LNCaP clone FGC (cell line): Measurements from ENCODE around the gene CCNB1IP1.

Source experiments
- DNase-seq: peaks from one replicate; pipeline ENCODE4 v3.0.0-alpha.2; 2011; ENCODE audit warnings: low read depth
- H3K4me3 ChIP-seq: 2 replicates; pipeline ENCODE4 v1.5.1; 2011; ENCODE audit warnings: mild to moderate bottlenecking, low read depth, low read length, control low read depth
- CTCF ChIP-seq: IDR thresholded peaks from 2 replicates; pipeline ENCODE4 v1.5.1; 2012; ENCODE audit warnings: mild to moderate bottlenecking; ENCODE audit not compliant: control insufficient read depth, insufficient read depth; ENCODE audit errors: extremely low read depth

The CCNB1IP1 gene

GRCh38 chr14:20334017-20334416 is 938 bp upstream of the CCNB1IP1 start:
- H3K4me3 ChIP-seq = no peak overlapping the region
- no peak for DNase-seq
- TF ChIP-seq CTCF = no peak

DNA sequence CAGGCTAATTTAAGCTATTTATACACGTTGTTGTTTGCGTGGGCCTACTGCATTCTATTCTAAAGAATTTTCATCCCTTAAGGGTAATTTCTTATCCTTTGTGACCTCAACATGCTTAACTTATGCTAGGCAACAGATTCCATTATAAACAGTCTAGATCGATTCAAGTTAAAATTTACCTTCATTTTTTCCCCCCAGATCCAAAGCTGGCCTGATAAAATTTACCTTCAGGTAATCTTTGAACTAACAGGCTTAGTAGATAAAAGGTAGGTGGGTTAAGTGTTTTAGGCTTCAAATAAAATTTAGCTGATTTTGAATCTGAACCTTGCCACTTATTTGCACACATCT is 389 bp upstream of the CCNB1IP1 start:
- no peak for DNase-seq
- H3K4me3 ChIP-seq = peak overlapping the region; percentile 83

DNA sequence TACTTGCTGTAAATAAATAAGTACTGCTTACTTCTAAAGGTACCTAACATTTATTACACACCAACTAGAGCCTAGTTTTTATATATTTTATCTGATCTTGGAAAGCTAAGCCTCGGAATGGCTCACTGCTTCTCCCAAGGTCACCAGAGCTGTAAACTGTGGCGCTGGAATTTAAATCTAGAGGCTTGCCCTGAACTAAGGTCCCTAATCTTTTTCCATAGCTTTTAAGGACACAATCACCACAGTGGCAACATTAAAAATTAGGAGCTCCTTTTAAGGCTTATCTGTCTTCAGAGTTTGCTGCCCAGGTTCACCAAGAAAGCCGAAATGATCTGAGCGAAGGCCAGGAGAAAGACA is 670 bp downstream of the CCNB1IP1 start:
- no peak for TF ChIP-seq CTCF
- peak; percentile 22 for DNase-seq
- H3K4me3 ChIP-seq = peak overlapping the region; percentile 83

More for the DNA sequence above, 389 bp upstream of the CCNB1IP1 start:
- TF ChIP-seq CTCF = no peak

DNA sequence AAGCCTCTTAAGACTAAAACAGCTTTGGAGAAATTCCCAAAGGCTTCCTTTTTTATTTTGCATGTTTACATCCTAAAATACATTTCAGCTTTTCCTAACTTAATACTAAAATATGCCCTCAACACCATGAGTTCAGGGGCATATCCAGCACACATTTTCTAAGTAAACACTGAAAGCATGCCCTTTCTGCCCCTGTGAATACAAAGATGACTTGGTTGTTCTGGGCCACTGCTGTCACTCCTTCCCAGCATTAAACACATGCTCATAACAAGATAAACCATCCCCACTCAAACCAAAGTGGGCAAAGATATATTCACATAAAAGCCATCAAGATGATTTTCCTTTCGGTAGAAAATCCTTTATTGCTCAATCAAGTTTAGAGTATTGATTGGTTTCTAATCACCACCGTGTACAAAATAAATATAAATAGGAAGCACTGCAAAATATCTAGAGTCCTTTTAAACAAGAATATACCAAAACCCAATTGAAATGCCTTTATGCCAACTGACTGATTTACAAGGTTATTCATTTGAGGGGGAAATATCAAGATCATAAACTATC is 1.9 kb downstream of the CCNB1IP1 start:
- TF ChIP-seq CTCF = no peak
- H3K4me3 ChIP-seq = no peak overlapping the region

GRCh38 chr14:20329355-20329754 is 3.7 kb downstream of the CCNB1IP1 start:
- TF ChIP-seq CTCF = no peak
- no peak overlapping the region for H3K4me3 ChIP-seq
- no peak for DNase-seq

More for the DNA sequence above, 1.9 kb downstream of the CCNB1IP1 start:
- no peak for DNase-seq

DNA sequence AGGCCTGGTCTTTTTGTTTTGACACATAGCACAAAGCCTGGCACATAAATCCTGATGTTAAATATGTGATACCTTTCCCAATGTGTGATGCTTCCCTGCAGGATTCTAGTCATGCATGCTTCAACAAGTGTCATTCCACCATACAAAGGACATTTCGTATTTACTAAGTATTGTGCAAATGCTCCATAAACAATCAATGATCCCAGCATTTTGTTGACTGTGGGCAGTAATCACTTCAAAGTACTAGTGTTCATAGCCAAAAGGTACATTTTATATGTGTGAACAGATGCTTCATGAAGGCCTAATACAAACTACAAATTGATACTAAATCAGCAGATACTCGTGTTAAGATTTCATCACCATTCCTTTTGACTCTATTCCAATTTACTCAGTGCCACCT is 4.4 kb downstream of the CCNB1IP1 start:
- DNase-seq = peak; percentile 58
- TF ChIP-seq CTCF = no peak
- no peak overlapping the region for H3K4me3 ChIP-seq
